A673 (cell line): Measurements from ENCODE around the gene MAP2. TPM values are rescaled to one million over a fixed set of nuclear protein-coding genes. Genes with fewer than 3 reads are reported as not detected.
A peak's percentile ranks its signal among the peaks of the same experiment; 100 is the strongest.

ENCODE experiments used
- BruUV-seq: library from RNA; stranded (reverse); fragments of 400-500 nt; replicated peaks from 2 replicates; lab custom pipeline; 2021; lab: Mats Ljungman, UMichigan
- CTCF ChIA-PET: fragments of 300-600 bp; sonication (Branson Sonifier 250); formaldehyde crosslinking; loops from one replicate; lab custom pipeline; 2022; ENCODE audit warnings: antibody characterized with exemption; lab: Charles Lee
- POLR2A ChIA-PET: fragments of 300-600 bp; sonication (Branson Sonifier 250); formaldehyde crosslinking; loops from one replicate; lab custom pipeline; 2022; ENCODE audit warnings: antibody characterized with exemption; ENCODE audit not compliant: low non-redundant PET; lab: Charles Lee
- DNase-seq: peaks from one replicate; pipeline ENCODE4 v3.0.0-alpha.2; 2015; ENCODE audit warnings: low spot score
- H3K27ac ChIP-seq: fragments of 200-600 bp; sonication (generic); 2 replicates; pipeline ENCODE4 v1.5.1; 2016; ENCODE audit warnings: mixed run types, low read depth, mild to moderate bottlenecking, mixed read lengths, antibody characterized with exemption, low read length; ENCODE audit not compliant: poor library complexity, severe bottlenecking
- H3K27me3 ChIP-seq: fragments of 200-600 bp; sonication (generic); replicated peaks from 2 replicates; pipeline ENCODE4 v1.6.1; 2017; ENCODE audit warnings: mixed run types, low read depth, mild to moderate bottlenecking, mixed read lengths, antibody characterized with exemption, low read length; ENCODE audit not compliant: insufficient read depth, poor library complexity
- H3K36me3 ChIP-seq: fragments of 200-600 bp; sonication (generic); 2 replicates; pipeline ENCODE4 v1.6.1; 2016; ENCODE audit warnings: mixed run types, mild to moderate bottlenecking, mixed read lengths, antibody characterized with exemption, low read length; ENCODE audit not compliant: insufficient read depth, poor library complexity, severe bottlenecking
- H3K4me1 ChIP-seq: fragments of 200-600 bp; sonication (generic); 2 replicates; pipeline ENCODE4 v1.6.1; 2017; ENCODE audit warnings: mixed run types, mild to moderate bottlenecking, mixed read lengths, antibody characterized with exemption, low read length; ENCODE audit not compliant: insufficient read depth, poor library complexity, severe bottlenecking
- H3K4me3 ChIP-seq: fragments of 200-600 bp; sonication (generic); 2 replicates; pipeline ENCODE4 v1.5.1; 2016; ENCODE audit warnings: low read depth, mixed run types, mild to moderate bottlenecking, mixed read lengths, low read length; ENCODE audit not compliant: poor library complexity, severe bottlenecking
- H3K9me3 ChIP-seq: fragments of 200-600 bp; sonication (generic); 2 replicates; pipeline ENCODE4 v1.6.1; 2016; ENCODE audit warnings: mixed run types, low read depth, mild to moderate bottlenecking, mixed read lengths, antibody characterized with exemption, low read length; ENCODE audit not compliant: poor library complexity, severe bottlenecking
- EZH2 ChIP-seq: fragments of 200-600 bp; sonication (generic); IDR thresholded peaks from 2 replicates; pipeline ENCODE4 v1.6.1; 2017; ENCODE audit warnings: borderline replicate concordance, low read depth, mild to moderate bottlenecking, mixed read lengths, antibody characterized with exemption, low read length; ENCODE audit not compliant: poor library complexity, severe bottlenecking
- intact Hi-C: fragments of 100-400 bp; cut with micrococcal nuclease; formaldehyde crosslinking; loops from one replicate; pipeline ENCODE4 v1.10.0; 2022; ENCODE audit not compliant: unreplicated experiment
- total RNA-seq: library from RNA; stranded (reverse); gene quantifications from 2 replicates; pipeline ENCODE4 v1.2.3, GENCODE V29; 2021
- TF ChIP-seq, protein P1 (sequence below): fragments of 300-800, 200-600 bp; sonication (generic); conservative IDR thresholded peaks from 2 replicates; pipeline ENCODE4 v1.5.1; 2017; ENCODE audit warnings: low read depth, mild to moderate bottlenecking, antibody characterized with exemption, low read length, moderate library complexity, mixed read lengths

The MAP2 gene
- total RNA-seq, 1 experiment from 2014 or later = 1.7 TPM

DNA sequence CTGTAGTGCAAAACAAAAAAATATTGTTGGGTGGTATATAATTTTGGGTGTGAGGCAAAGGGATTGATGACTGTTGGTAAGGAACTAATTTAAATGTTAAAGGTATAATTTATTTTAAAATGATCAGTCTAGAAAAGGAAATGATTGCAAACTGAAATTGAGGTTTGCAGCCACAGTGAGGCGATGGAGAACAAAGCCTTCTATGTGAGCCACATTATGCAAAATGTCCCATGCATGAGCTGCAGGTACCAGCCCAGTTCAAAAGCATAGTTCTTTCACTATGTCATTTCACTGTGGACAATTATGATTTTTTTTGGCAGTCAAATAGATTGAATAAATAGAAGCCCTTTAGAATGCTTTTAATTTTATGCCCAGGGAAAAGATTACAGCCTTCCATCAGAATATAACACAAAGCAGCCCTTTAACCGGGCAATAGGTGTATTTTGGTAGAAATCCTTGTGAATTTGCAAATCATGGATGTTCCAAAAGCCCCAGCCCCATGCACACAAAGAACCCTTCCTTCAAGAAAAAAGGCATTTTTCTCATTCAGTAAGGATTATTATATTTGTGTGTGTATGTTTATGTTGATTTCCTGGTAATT is 1.7 kb downstream of the MAP2 start:
- ChIA-PET POLR2A (no interaction called here), CTCF (interaction anchor here (0.5 to 0.8 kb wide), 4 partner anchors 26 to 535 kb away, joined by 3 to 5 read pairs (median 4); no protein-coding TSS in a partner anchor)
- intact Hi-C loops = loop anchor here (1.0 to 2.0 kb wide), 3 partner anchors 91 to 771 kb away; no protein-coding TSS in a partner anchor
- BruUV-seq = no TSS peak
- Histone ChIP-seq H3K9me3 (no peaks in the 10 kb centered on the region), H3K27ac (no peak overlapping the region), H3K27me3 (no peaks in the 10 kb centered on the region), H3K4me3 (no peak overlapping the region), H3K4me1 (peaks cover 14% of the 10 kb centered on the region), H3K36me3 (no peaks in the 10 kb centered on the region)
- peak; percentile 34 for DNase-seq
- TF ChIP-seq, protein P1, sequence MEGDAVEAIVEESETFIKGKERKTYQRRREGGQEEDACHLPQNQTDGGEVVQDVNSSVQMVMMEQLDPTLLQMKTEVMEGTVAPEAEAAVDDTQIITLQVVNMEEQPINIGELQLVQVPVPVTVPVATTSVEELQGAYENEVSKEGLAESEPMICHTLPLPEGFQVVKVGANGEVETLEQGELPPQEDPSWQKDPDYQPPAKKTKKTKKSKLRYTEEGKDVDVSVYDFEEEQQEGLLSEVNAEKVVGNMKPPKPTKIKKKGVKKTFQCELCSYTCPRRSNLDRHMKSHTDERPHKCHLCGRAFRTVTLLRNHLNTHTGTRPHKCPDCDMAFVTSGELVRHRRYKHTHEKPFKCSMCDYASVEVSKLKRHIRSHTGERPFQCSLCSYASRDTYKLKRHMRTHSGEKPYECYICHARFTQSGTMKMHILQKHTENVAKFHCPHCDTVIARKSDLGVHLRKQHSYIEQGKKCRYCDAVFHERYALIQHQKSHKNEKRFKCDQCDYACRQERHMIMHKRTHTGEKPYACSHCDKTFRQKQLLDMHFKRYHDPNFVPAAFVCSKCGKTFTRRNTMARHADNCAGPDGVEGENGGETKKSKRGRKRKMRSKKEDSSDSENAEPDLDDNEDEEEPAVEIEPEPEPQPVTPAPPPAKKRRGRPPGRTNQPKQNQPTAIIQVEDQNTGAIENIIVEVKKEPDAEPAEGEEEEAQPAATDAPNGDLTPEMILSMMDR = peak; percentile 65
- TF ChIP-seq EZH2 = no peak

DNA sequence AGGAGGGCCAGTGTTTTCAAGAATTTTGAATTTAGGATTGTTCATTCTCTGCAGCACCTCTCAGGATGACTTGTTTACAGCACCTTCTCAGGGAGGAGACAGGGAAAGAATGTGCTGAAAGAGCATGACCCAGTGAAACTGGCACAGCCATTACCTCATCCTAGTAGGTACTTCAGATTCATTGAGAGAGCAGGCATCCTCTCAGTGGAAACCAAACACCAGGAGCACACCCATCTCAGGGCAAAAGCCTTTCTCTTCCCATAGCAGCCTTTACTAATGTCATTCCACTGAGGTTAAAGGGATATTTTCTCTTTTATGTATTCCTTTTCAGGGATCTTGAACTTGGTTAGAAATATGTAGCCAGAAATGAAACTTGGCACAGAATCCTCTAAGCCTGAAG is 2.6 kb downstream of the MAP2 start:
- Histone ChIP-seq H3K4me3 (no peak overlapping the region), H3K9me3 (no peaks in the 10 kb centered on the region), H3K27me3 (no peaks in the 10 kb centered on the region), H3K36me3 (no peaks in the 10 kb centered on the region), H3K4me1 (peaks cover 14% of the 10 kb centered on the region), H3K27ac (no peak overlapping the region)
- DNase-seq = no peak
- TF ChIP-seq, protein P1 = no peak
- TF ChIP-seq EZH2 = no peak
- intact Hi-C loops = no loop called here
- no TSS peak for BruUV-seq
- CTCF ChIA-PET = no interaction called here
- POLR2A ChIA-PET = no interaction called here

DNA sequence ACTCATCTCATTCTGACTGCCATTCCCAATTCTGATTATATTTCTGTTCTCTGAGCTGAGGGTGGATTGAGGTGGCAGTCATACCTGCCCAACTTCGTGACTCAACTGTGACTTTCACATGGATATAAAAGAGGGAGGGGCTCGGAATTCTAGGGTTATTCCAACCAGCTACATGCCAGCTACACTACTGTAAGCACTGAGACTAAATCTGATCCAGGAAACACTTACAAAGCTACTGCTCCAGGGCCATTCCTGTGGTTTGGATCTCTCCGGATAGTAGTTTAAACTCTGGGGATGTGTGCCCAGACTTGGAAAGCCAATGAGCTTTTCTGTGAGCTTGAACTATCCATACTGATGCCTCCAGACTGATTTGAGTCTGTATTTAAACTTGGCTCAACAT is 7.9 kb downstream of the MAP2 start:
- no peak overlapping the region for H3K27ac ChIP-seq
- H3K4me3 ChIP-seq = no peak overlapping the region
- no peaks in the 10 kb centered on the region for H3K27me3 ChIP-seq
- no peaks in the 10 kb centered on the region for H3K4me1 ChIP-seq
- intact Hi-C loops = no loop called here
- ChIA-PET POLR2A (no interaction called here), CTCF (no interaction called here)
- no peaks in the 10 kb centered on the region for H3K9me3 ChIP-seq
- no TSS peak for BruUV-seq
- no peaks in the 10 kb centered on the region for H3K36me3 ChIP-seq
- TF ChIP-seq, protein P1 = no peak
- no peak for TF ChIP-seq EZH2
- no peak for DNase-seq
